ENCODE data around the gene ITIH4.

Gene ITIH4

GRCh38 chr3:52830535-52831258 is at the start of gene ITIH4:
Gene ITIH4, minus strand, starts transcription at chr3:52830672. Its CDS starts 30 bp downstream, at chr3:52830642.
- no peak for DNase-seq

GRCh38 chr3:52880047-52880446 is 49.6 kb upstream of the ITIH4 start:
- DNase-seq, result no peak

GRCh38 chr3:52879581-52879980 is 49.1 kb upstream of the ITIH4 start:
- DNase-seq, result no peak

GRCh38 chr3:52879090-52879489 is 48.6 kb upstream of the ITIH4 start:
- no peak for DNase-seq

- no peak for DNase-seq
Measured at GRCh38 chr3:52877085-52877484, 46.6 kb upstream of the ITIH4 start.

- DNase-seq, result no peak
Measured at GRCh38 chr3:52874864-52875587, 44.6 kb upstream of the ITIH4 start.

- DNase-seq, result no peak
Measured at GRCh38 chr3:52874160-52874701, 43.8 kb upstream of the ITIH4 start.

GRCh38 chr3:52873433-52874159 is 43.1 kb upstream of the ITIH4 start:
- no peak for DNase-seq

- no peak for DNase-seq
Measured at GRCh38 chr3:52872245-52872644, 41.8 kb upstream of the ITIH4 start.

- DNase-seq, result no peak
Measured at GRCh38 chr3:52871761-52872160, 41.3 kb upstream of the ITIH4 start.

- DNase-seq, result no peak
Measured at GRCh38 chr3:52870471-52870870, 40.0 kb upstream of the ITIH4 start.

- no peak for DNase-seq
Measured at GRCh38 chr3:52866427-52866826, 36.0 kb upstream of the ITIH4 start.

- no peak for DNase-seq
Measured at GRCh38 chr3:52865994-52866393, 35.5 kb upstream of the ITIH4 start.

- DNase-seq, result no peak
Measured at GRCh38 chr3:52860424-52860768, 29.9 kb upstream of the ITIH4 start.

GRCh38 chr3:52859686-52860423 is 29.4 kb upstream of the ITIH4 start:
- DNase-seq, result no peak

GRCh38 chr3:52857864-52858263 is 27.4 kb upstream of the ITIH4 start:
- DNase-seq, result no peak

GRCh38 chr3:52857133-52857532 is 26.7 kb upstream of the ITIH4 start:
- DNase-seq, result no peak

GRCh38 chr3:52856666-52857065 is 26.2 kb upstream of the ITIH4 start:
- DNase-seq, result no peak

- DNase-seq, result no peak
Measured at GRCh38 chr3:52854013-52854412, 23.5 kb upstream of the ITIH4 start.

GRCh38 chr3:52852419-52852818 is 21.9 kb upstream of the ITIH4 start:
- DNase-seq, result no peak

GRCh38 chr3:52851348-52851747 is 20.9 kb upstream of the ITIH4 start:
- no peak for DNase-seq

- no peak for DNase-seq
Measured at GRCh38 chr3:52849656-52850055, 19.2 kb upstream of the ITIH4 start.

- no peak for DNase-seq
Measured at GRCh38 chr3:52848617-52849016, 18.1 kb upstream of the ITIH4 start.

Data from NCI-H2107 (cell line).